Karpas-422 (cell line): ENCODE data around the gene DLK2. TPM values are rescaled to one million over a fixed set of nuclear protein-coding genes. Genes with fewer than 3 reads are reported as not detected.
"Not testable (repeated sequence)": the region's sequence is repeated elsewhere in the genome, so short reads cannot be mapped to it uniquely, and the experiment has no call there.

Experiments used
- DNase-seq: peaks from one replicate; pipeline ENCODE4 v3.0.0-alpha.2; 2015
- H2AFZ ChIP-seq: fragments of 200-600 bp; sonication (generic); 2 replicates; pipeline ENCODE4 v1.6.1; 2014; ENCODE audit warnings: antibody characterized with exemption, low read length, mixed read lengths
- H3K27ac ChIP-seq: fragments of 200-600 bp; sonication (generic); 2 replicates; pipeline ENCODE4 v1.5.1; 2014; ENCODE audit warnings: mild to moderate bottlenecking, low read length, moderate library complexity
- H3K27me3 ChIP-seq: fragments of 200-600 bp; sonication (generic); 2 replicates; pipeline ENCODE4 v1.6.1; 2014; ENCODE audit warnings: low read length, mixed read lengths
- H3K36me3 ChIP-seq: fragments of 200-600 bp; sonication (generic); 2 replicates; pipeline ENCODE4 v1.6.1; 2014; ENCODE audit warnings: low read length, mixed read lengths; ENCODE audit not compliant: insufficient read depth
- H3K4me1 ChIP-seq: fragments of 200-600 bp; sonication (generic); 2 replicates; pipeline ENCODE4 v1.6.1; 2014; ENCODE audit warnings: mild to moderate bottlenecking, low read length, mixed read lengths
- H3K4me2 ChIP-seq: fragments of 200-600 bp; sonication (generic); 2 replicates; pipeline ENCODE4 v1.6.1; 2014; ENCODE audit warnings: low read length, low read depth, mild to moderate bottlenecking; ENCODE audit not compliant: poor library complexity, severe bottlenecking
- H3K4me3 ChIP-seq: fragments of 200-600 bp; sonication (generic); 2 replicates; pipeline ENCODE4 v1.5.1; 2014; ENCODE audit warnings: mild to moderate bottlenecking, antibody characterized with exemption, low read length, mixed read lengths
- H3K79me2 ChIP-seq: fragments of 200-600 bp; sonication (generic); 2 replicates; pipeline ENCODE4 v1.6.1; 2014; ENCODE audit warnings: mild to moderate bottlenecking, low read length, mixed read lengths
- H3K9ac ChIP-seq: fragments of 200-600 bp; sonication (generic); 2 replicates; pipeline ENCODE4 v1.6.0; 2014; ENCODE audit warnings: low read length
- H3K9me2 ChIP-seq: fragments of 200-600 bp; sonication (generic), shearing (Covaris generic); replicated peaks from 2 replicates; pipeline ENCODE4 v1.6.0; 2014; ENCODE audit warnings: mild to moderate bottlenecking, low read length, moderate library complexity; ENCODE audit not compliant: insufficient read depth
- H3K9me3 ChIP-seq: fragments of 300-700, 200-600 bp; sonication (generic); 2 replicates; pipeline ENCODE4 v1.6.1; 2014; ENCODE audit warnings: low read length, mixed read lengths
- H4K20me1 ChIP-seq: fragments of 200-600 bp; sonication (generic); 2 replicates; pipeline ENCODE4 v1.6.1; 2014; ENCODE audit warnings: mild to moderate bottlenecking, antibody characterized with exemption, low read length, low read depth; ENCODE audit not compliant: insufficient read depth
- total RNA-seq: library from RNA; depleted of rRNA; stranded (reverse); fragments of >200 nt; shearing (Covaris generic); gene quantifications from 2 replicates; pipeline ENCODE4 v1.2.3, GENCODE V29; 2014; ENCODE audit warnings: low replicate concordance

DLK2 gene
- total RNA-seq, 1 experiment from 2014 or later, result 1.5 TPM

GRCh38 chr6:43467265-43467664, 11.9 kb upstream of the DLK2 start:
- not testable (repeated sequence) for H3K27ac ChIP-seq, H3K79me2 ChIP-seq, H3K9me2 ChIP-seq, H3K36me3 ChIP-seq, H3K4me1 ChIP-seq, H3K27me3 ChIP-seq, H4K20me1 ChIP-seq, H3K9ac ChIP-seq, DNase-seq, H2AFZ ChIP-seq, H3K4me3 ChIP-seq, H3K4me2 ChIP-seq, H3K9me3 ChIP-seq

DNA sequence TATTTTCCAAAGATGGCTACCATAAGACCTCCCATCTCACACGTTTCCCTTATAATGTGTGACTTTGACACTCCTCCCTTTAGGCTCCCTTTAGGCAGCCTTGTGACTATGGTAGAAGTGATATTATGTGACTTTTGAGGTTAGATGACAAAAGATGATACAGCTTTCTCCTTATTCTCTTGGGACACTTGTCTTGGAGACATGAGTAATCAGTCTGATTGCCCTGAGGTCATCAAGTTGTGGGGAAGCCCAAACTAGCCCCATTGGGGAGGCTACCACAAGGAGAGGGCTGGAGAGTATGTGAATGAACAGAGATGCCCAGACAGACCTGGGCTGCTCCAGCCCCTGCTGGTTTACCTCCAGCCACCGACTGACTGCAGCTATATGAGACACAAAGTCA, 10.6 kb upstream of the DLK2 start:
- H3K27ac ChIP-seq, result no peak overlapping the region
- no peaks in the 10 kb centered on the region for H4K20me1 ChIP-seq
- no peaks in the 10 kb centered on the region for H3K9me2 ChIP-seq
- H3K27me3 ChIP-seq, result no peaks in the 10 kb centered on the region
- no peak overlapping the region for H3K4me2 ChIP-seq
- no peak overlapping the region for H2AFZ ChIP-seq
- H3K4me3 ChIP-seq, result no peak overlapping the region
- DNase-seq, result no peak
- no peaks in the 10 kb centered on the region for H3K4me1 ChIP-seq
- no peaks in the 10 kb centered on the region for H3K9me3 ChIP-seq
- H3K79me2 ChIP-seq, result no peaks in the 10 kb centered on the region
- no peaks in the 10 kb centered on the region for H3K36me3 ChIP-seq
- H3K9ac ChIP-seq, result no peak overlapping the region

DNA sequence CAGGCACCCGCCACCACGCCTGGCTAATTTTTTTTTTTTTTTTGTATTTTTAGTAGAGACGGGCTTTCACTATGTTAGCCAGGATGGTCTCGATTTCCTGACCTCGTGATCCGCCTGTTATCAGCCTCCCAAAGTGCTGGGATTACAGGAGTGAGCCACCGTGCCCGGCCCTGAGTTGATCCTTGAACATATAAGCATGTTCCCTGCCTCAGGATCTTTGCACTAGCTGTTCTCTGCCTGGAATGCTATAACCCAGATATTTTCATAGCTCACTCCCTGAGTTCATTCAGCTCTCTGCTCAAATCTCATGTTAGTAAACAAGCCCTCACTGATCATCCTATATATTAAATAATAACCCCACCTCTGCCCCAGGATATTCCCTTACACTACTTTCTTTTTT, 9.0 kb upstream of the DLK2 start:
- Histone ChIP-seq H3K79me2 (no peaks in the 10 kb centered on the region), H3K4me2 (no peak overlapping the region), H3K27ac (no peak overlapping the region), H4K20me1 (no peaks in the 10 kb centered on the region), H3K9ac (no peak overlapping the region), H3K9me3 (no peaks in the 10 kb centered on the region), H3K36me3 (no peaks in the 10 kb centered on the region), H3K4me1 (no peaks in the 10 kb centered on the region), H3K27me3 (no peaks in the 10 kb centered on the region), H3K4me3 (no peak overlapping the region), H2AFZ (no peak overlapping the region), H3K9me2 (no peaks in the 10 kb centered on the region)
- no peak for DNase-seq

DNA sequence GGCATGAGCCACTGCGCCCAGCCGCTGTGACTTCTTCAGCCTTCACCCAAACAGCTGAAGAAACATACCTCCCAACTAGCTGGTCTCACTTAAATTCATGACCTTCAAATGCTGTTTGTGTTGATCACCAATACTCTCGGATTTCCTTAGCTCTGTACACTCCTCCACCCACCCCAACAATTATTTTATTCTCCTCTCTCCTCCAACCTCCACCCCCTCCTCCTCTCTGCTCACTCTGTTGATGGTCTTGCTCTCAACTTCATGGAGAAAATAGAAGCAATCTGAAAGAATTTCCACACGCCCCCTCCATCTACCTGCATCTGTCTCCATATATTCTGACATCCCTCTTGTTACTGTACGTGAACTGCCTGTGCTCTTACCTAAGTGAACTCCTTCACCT, 6.6 kb upstream of the DLK2 start:
- Histone ChIP-seq H3K9me2 (no peaks in the 10 kb centered on the region), H3K9me3 (no peaks in the 10 kb centered on the region), H2AFZ (no peak overlapping the region), H3K4me1 (no peaks in the 10 kb centered on the region), H3K4me2 (no peak overlapping the region), H3K36me3 (no peaks in the 10 kb centered on the region), H3K4me3 (no peak overlapping the region), H3K27me3 (no peaks in the 10 kb centered on the region), H4K20me1 (no peaks in the 10 kb centered on the region), H3K79me2 (no peaks in the 10 kb centered on the region), H3K9ac (no peak overlapping the region), H3K27ac (no peak overlapping the region)
- no peak for DNase-seq

- Histone ChIP-seq H3K27ac (no peak overlapping the region), H3K36me3 (no peaks in the 10 kb centered on the region), H3K4me2 (no peak overlapping the region), H3K9me3 (no peaks in the 10 kb centered on the region), H3K79me2 (no peaks in the 10 kb centered on the region), H3K9me2 (no peaks in the 10 kb centered on the region), H3K9ac (no peak overlapping the region), H3K27me3 (no peaks in the 10 kb centered on the region), H3K4me3 (no peak overlapping the region), H4K20me1 (no peaks in the 10 kb centered on the region), H2AFZ (no peak overlapping the region), H3K4me1 (peaks cover 7% of the 10 kb centered on the region)
- no peak for DNase-seq
Measured at GRCh38 chr6:43460032-43460431, 4.7 kb upstream of the DLK2 start.

- Histone ChIP-seq H3K4me1 (peaks cover 11% of the 10 kb centered on the region), H3K4me2 (no peak overlapping the region), H3K27ac (no peak overlapping the region), H2AFZ (no peak overlapping the region), H4K20me1 (no peaks in the 10 kb centered on the region), H3K79me2 (no peaks in the 10 kb centered on the region), H3K27me3 (no peaks in the 10 kb centered on the region), H3K9me2 (no peaks in the 10 kb centered on the region), H3K36me3 (no peaks in the 10 kb centered on the region), H3K9ac (no peak overlapping the region), H3K9me3 (no peaks in the 10 kb centered on the region), H3K4me3 (no peak overlapping the region)
- DNase-seq, result peak; percentile 54
Measured at GRCh38 chr6:43459535-43459934, 4.2 kb upstream of the DLK2 start.

GRCh38 chr6:43458154-43458553, 2.8 kb upstream of the DLK2 start:
- not testable (repeated sequence) for DNase-seq, H3K4me2 ChIP-seq, H3K27ac ChIP-seq, H3K4me3 ChIP-seq, H3K9me3 ChIP-seq, H3K27me3 ChIP-seq, H3K9ac ChIP-seq, H4K20me1 ChIP-seq, H3K79me2 ChIP-seq, H3K9me2 ChIP-seq, H2AFZ ChIP-seq, H3K36me3 ChIP-seq
- H3K4me1 ChIP-seq, result peaks cover 12% of the 10 kb centered on the region

DNA sequence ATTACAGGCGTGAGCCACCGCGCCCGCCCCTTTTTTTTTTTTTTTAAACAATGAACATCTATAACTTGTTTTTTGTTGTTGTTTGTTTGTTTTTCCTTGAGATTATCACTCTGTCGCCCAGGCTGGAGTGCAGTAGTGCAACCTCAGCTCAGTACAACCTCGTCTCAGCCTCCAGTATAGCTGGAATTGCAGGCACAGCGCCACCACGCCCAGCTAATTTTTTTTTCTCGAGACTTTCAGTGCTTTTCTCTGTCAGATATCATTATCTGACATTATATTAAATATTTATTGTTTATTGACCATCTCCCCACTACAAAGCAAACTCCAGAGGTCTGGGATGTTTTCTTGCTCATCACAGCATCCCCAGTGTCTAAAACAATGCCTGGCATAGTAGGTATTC, 2.3 kb upstream of the DLK2 start:
- no peak overlapping the region for H2AFZ ChIP-seq
- H3K4me2 ChIP-seq, result no peak overlapping the region
- H3K9ac ChIP-seq, result no peak overlapping the region
- H3K9me3 ChIP-seq, result no peaks in the 10 kb centered on the region
- peaks cover 12% of the 10 kb centered on the region for H3K4me1 ChIP-seq
- no peaks in the 10 kb centered on the region for H3K36me3 ChIP-seq
- no peaks in the 10 kb centered on the region for H3K27me3 ChIP-seq
- DNase-seq, result no peak
- H3K27ac ChIP-seq, result no peak overlapping the region
- no peaks in the 10 kb centered on the region for H3K9me2 ChIP-seq
- H3K79me2 ChIP-seq, result no peaks in the 10 kb centered on the region
- H3K4me3 ChIP-seq, result no peak overlapping the region
- H4K20me1 ChIP-seq, result no peaks in the 10 kb centered on the region
